H4 (cell line): ENCODE results near the gene NAA15. TPM values are rescaled to one million over a fixed set of nuclear protein-coding genes. Genes with fewer than 3 reads are reported as not detected.
"Not testable (repeated sequence)": the region's sequence is repeated elsewhere in the genome, so short reads cannot be mapped to it uniquely, and the experiment has no call there.

Experiments used
- DNase-seq: peaks from one replicate; pipeline ENCODE4 v3.0.0-alpha.2; 2015; ENCODE audit warnings: low spot score
- total RNA-seq: library from RNA; depleted of rRNA; stranded (reverse); fragments of >200 nt; shearing (Covaris generic); gene quantifications from 2 replicates; pipeline ENCODE4 v1.2.3, GENCODE V29; 2014; rRNA removed

NAA15 gene
- 29.9 and 36.9 TPM in 2 replicates for total RNA-seq

DNA sequence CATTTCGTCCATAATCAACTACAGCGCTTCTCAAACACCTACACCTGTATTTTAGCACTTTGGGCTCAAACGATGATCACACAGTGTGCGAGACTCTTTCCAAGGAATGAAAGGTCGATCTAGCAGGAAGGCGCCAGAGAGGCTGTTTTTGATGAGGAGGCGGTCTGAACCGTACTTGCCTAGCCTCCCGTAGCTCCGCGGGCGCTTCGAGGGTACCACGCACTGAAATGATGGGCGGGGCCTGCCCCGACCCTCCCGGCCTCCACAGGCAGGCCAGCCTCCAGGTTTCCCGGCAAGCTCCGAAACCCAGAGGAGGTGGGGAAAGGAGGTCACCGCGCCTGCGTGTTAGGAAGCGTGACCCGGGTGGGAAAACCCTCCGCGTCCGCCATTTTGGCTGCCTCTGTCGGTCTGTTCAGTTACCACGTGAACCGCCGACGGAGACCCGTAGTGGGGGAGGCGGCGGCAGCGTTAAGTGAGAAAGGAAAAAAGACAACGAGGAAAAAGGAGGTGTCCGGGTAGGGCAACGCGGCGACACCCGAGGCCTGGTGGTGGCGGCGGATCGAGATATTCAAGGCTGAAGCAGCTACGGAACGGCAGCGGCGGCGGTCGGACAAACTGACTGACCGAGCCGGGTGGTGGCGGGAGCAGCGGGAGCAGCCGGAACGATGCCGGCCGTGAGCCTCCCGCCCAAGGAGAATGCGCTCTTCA lies at the start of gene NAA15:
Gene NAA15, plus strand, starts transcription at position 393 of the 708 bp plus-strand sequence. Its CDS starts 273 bp downstream, at position 666.
- DNase-seq, result peak; percentile 96

DNA sequence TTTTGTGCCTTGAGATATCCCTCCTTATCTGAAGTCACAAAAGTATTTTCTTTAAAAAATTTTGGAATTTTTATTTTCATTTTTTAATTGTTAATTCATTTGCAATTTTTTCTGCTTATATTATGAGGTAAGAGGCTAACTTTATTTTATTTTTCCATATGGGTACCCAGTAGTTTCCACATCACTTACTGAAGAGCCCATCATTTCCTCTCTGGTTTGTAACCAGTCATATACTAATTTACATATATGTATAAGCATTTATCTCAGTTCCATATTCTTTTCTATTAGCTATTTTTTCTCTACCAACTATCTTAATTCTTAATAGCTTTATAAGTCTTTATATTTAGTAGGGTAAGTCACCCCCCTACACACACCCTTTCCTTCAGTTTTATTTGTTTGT lies 48.3 kb upstream of the NAA15 start:
- no peak for DNase-seq

GRCh38 chr4:139253713-139254112 lies 47.6 kb upstream of the NAA15 start:
- no peak for DNase-seq

DNA sequence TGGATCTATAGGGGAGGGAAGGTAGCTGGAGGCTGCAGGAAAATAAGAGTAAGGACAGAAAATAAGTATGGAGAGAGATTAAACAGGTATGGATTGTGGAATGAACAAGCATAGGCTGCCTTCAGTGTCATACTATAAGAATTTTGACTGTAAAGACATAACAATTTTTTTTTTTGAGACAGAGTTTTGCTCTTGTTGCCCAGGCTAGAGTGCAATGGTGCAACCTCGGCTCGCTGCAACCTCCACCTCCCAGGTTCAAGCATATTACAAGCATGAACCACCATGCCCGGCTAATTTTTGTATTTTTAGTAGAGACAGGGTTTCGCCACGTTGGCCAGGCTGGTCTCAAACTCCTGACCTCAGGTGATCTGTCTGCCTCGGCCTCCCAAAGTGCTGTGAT lies 45.7 kb upstream of the NAA15 start:
- DNase-seq, result not testable (repeated sequence)

DNA sequence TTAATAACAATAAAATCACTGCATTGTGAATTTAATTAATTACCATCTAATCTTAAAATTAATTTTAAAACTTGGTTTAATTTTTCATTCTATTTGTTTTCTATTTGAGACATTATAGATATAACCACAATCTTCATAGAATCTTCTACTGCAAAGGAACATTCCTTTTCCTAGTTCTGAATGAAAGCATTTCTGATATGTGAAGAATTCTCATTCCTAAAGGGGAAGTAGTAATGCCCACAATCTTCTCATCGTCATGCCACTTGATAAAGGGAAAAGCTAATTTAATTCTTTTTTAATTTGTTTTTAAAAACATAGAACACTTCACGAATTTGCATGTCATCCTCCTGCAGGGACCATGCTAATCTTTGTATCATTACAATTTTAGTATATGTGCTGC lies 45.0 kb upstream of the NAA15 start:
- no peak for DNase-seq

DNA sequence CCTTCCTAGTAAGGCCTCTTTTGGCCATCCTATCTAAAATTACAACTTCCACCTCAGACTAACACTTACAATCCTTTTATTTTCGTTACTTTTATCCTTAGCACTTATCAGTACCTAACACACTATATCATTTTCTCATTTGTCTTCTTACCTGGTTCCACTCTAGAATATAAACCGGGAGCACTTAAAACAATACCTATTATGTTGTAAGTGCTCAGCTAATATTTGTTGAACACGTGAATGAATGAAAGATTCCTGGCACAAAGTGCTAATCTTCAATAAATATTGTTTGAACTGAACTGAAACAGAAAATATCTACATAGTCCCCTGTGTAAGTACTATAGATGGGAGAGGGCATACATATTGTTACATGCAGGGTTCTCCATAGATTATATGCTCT lies 35.7 kb upstream of the NAA15 start:
- no peak for DNase-seq

DNA sequence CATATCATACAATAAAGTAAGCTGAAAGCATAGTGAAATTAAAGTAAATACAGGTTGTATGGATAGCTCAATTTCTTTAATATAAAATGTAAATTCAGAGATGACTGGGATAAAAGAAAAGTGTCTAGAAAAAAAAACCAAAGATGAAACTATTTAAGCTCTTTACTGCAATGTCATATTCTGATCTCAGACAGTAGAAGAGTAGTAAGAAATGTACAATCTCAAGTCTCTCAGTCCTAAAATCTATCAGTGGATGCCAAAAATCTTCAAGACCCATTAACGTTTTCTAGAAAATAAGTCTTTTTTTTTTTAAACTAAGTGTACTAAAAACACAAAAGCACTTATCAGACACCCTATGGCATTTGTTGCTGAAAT lies 35.1 kb upstream of the NAA15 start:
- no peak for DNase-seq

DNA sequence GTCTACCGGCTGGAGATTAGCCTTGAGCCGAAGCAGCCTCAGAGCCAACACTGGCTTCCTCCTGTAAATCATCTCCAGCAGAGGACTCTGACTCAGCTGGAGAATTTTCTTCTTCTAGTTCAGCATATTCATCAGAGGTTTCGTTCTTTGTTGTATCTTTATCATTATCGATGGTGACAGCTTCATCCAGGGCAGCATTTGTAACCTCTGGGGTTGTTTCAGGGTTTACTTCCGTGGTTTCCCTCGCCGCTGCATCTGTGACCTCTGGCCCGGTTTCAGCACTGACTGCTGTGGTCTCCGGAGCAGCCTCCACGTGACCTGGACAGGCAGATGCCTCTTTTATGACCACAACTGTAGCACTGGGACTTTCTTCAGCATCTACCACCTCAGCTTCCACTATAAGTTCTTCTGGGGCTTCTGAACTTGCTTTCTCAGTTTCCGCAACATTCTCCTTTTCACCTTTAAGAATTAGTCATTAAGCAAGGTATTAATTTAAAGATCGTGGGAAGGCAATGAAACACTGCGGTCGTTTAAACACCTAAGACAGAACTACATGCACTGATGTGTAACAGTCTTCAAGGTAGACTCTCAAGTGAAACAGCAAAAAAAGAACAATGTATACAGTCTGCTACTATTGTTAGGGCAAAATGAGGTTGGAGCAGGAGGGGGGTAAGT lies 34.6 kb upstream of the NAA15 start:
- peak; percentile 40 for DNase-seq

DNA sequence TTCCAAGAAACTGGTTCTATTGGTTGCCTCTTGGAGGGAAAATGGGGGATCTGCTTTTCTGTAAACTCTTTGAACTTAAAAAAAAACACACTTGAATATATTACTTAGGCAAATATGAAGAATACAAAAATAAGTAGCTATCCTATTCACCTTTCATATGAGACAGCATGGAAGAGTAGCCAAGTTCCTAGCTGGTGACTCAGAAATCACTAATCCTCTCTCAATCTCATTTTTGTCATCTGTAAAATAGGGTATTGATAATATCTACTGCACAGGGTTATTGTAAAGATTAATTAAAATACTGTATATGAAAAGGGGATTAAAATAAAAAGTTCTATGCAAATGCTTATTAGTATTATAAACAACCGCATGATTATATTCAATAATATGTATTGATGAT lies 34.0 kb upstream of the NAA15 start:
- no peak for DNase-seq

GRCh38 chr4:139273835-139274234 lies 27.5 kb upstream of the NAA15 start:
- no peak for DNase-seq

GRCh38 chr4:139274790-139275189 lies 26.5 kb upstream of the NAA15 start:
- DNase-seq, result no peak

- DNase-seq, result no peak
Observed at GRCh38 chr4:139275281-139275735, 26.0 kb upstream of the NAA15 start.

- no peak for DNase-seq
Observed at GRCh38 chr4:139278485-139278884, 22.8 kb upstream of the NAA15 start.

DNA sequence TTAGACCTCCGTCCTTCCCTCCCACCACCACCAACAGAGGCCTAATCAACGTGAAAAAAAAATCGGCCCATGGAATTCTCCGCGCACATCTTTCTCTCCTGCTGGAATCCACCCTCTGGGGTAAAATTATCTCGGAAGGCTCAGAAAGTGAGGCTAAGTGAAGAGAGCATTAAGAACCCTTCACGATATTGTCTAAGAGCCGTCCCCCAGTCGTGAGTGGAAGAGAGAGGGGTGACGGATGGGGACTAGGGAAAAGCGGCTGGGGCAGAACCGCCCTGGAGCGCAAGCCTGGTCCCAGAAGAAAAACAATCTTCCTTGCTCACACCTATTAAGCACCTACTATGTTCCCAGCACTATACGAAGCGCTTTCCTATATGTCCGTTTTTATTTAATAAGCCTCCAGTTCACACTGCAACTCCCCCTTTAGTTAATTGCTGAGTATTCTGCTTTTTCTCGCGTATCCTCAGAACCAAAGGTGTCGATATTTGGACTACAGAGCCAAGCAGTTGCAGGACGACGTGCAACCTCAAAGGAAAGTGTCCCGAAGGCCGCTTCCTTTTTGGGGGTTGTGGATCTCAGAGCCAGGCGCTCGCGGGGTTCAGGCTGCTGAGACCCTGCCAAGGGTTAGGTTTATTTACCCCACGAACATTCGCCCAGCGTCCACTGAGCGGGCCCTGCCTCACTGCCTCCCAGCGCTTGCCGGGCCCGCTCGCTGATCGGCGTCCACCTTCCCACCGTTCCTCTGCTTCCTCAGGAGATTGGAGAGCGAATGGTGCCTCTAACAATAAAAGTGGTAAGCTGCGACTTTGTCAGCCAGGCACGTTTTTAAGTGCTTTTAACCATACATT lies 22.2 kb upstream of the NAA15 start:
- no peak for DNase-seq

GRCh38 chr4:139279760-139280620 lies 21.3 kb upstream of the NAA15 start, which contains the start of gene MGARP:
TSS of gene MGARP (minus strand) at chr4:139280225. CDS start at chr4:139280158, 67 bp downstream.
- no peak for DNase-seq

GRCh38 chr4:139282065-139282720 lies 19.1 kb upstream of the NAA15 start:
- no peak for DNase-seq

- DNase-seq, result no peak
Observed at GRCh38 chr4:139282721-139283075, 18.6 kb upstream of the NAA15 start.

DNA sequence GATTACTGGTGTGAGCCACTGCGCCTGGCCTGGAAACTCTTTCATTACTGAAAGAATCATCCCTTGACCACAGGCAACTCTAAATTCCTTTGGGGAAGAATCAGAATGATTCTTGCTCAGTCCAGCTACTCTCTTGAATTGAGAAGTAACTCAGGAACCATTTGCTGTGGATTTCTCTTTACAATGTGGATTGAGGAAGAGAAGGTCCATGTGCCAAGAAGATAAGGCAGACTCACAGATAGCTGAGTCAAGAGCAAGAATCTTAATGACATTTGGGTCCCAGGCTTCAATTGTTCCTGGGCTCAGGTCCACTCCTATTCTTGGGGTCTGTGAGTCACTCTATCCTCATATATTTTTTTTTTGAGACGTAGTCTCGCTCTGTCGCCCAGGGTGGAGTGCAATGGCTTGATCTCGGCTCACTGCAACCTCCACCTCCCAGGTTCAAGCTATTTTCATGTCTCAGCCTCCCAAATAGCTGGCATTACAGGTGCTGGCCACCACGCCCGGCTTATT lies 15.1 kb upstream of the NAA15 start:
- DNase-seq, result no peak

DNA sequence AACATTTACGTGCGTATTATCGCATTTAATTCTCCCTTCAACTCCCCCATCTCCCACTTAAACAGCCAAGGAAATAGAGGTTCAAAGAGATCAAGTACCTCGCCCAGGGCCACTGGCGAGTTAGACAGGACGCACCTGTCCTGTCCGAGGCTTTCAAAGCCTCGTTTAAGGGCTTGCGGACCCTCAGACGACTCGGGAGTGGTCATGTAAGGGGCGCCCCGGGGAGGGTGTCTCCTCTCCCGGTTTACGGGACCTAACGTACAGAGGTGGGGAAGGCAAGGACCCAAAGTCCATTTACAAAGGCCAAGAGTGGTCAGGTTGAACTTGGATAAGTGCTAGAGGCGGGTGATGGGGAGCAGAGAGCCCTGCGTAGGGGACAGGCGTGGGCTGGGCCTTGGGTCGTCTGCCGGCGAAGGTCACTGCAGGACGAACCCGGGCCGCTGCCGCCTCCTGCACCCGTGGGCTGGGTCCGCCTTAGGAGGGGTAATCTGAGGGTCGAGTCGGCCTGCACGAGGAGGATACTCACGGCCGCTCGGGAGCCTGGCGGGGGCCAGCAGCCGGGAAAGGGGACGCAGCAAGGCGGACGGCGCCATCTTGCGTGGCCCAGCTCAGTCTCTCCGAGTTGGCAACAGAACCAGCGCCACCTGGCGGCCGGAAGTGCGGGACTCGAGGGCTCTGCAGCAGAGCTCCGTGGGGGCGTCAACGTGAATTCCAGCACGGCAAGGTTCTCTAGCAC lies 5.9 kb upstream of the NAA15 start:
- peak; percentile 82 for DNase-seq

DNA sequence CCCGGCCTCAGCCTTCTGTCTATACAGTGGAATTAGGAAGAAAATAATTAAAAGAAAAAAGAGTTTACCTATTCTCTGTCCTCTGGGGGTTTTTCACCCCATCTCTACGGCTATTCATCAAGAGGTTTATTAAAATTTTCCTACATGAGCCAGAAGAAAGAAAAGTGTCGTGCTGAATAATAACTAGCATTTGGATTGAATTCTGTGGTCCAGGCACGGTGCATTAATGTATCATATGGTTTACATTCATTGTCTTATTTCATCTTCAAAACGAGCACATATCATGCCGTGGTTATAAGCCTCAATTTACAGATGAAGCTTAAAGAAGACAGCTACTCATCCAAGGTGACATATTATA lies 5.4 kb upstream of the NAA15 start:
- DNase-seq, result no peak
